Endothelial cell of umbilical vein (primary cell): ENCODE data around the gene FCRL3.

Experiments used
- CTCF ChIP-seq, 2 donors: IDR thresholded peaks; 1 replicate in 1 of 2; 2 replicates in 1 of 2; pipeline ENCODE4 v1.5.1; 2011; ENCODE audit warnings: low read length in 2 of 2, mild to moderate bottlenecking in 2 of 2, moderate library complexity in 2 of 2, control low read depth in 1 of 2, inconsistent platforms in 1 of 2, low read depth in 1 of 2; ENCODE audit not compliant: insufficient read depth in 1 of 2; ENCODE audit errors: extremely low read depth in 1 of 2
- GATA2 ChIP-seq: IDR thresholded peaks from 2 replicates; pipeline ENCODE4 v1.7.0; 2011; ENCODE audit warnings: low read depth, mild to moderate bottlenecking, moderate library complexity, mixed read lengths, low read length; ENCODE audit not compliant: insufficient read length, insufficient read depth
- MAX ChIP-seq: IDR thresholded peaks from 2 replicates; pipeline ENCODE4 v1.6.1; 2011; ENCODE audit not compliant: insufficient read depth, insufficient read length
- MYC ChIP-seq: IDR thresholded peaks from one replicate; pipeline ENCODE4 v1.6.1; 2011; ENCODE audit warnings: mild to moderate bottlenecking, low read depth, low read length
- POLR2AphosphoS5 ChIP-seq: IDR thresholded peaks from 2 replicates; pipeline ENCODE4 v1.6.1; 2012; ENCODE audit warnings: low read depth, mild to moderate bottlenecking, control low read depth, low read length, moderate library complexity; ENCODE audit not compliant: insufficient read depth

- TF ChIP-seq POLR2AphosphoS5, result no peak
- TF ChIP-seq GATA2, result no peak
- no peak for TF ChIP-seq CTCF (IDR thresholded peaks at IDR 0.05; ENCODE audit: extremely low read depth in 1 of 2, insufficient read depth in 1 of 2, low read depth in 1 of 2, low read length in 2 of 2)
- no peak for TF ChIP-seq MAX
- no peak for TF ChIP-seq MYC
These were observed 24.1 kb upstream of the FCRL3 start for GRCh38 chr1:157724537-157725220.
